DOHH2 (cell line): Measurements from ENCODE around the gene AFDN.

Source experiments
- EZH2phosphoT487 ChIP-seq: fragments of 200-600 bp; sonication (generic); IDR thresholded peaks from 2 replicates; pipeline ENCODE4 v1.6.1; 2017; ENCODE audit warnings: borderline replicate concordance, mild to moderate bottlenecking, antibody characterized with exemption, low read length, moderate library complexity, mixed read lengths
- TF ChIP-seq, protein P1 (sequence below): fragments of 200-600 bp; sonication (generic); IDR thresholded peaks from one replicate; pipeline ENCODE4 v1.5.1; 2014; ENCODE audit warnings: antibody characterized with exemption, mild to moderate bottlenecking, low read depth, low read length; ENCODE audit not compliant: poor library complexity, severe bottlenecking

DNA sequence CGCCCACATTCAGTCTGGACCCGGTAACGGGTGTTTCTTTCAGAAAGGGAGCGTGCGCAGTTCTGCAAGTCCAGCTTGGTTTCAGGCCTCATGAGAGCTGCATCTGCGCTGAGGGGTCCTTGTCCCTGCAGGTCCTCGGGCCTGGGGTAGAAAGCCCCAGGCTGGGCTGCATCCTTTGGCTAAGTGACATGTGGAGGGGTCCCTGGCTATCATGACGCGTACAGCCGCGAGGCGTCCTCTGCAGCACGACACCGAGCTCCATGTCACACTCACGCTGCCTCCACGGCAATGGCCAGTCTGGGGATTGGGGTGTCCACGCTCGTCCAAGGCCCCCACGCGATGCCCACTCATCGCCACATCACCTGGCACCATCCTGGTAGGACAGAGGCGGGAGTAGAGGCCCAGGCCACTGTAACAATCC lies 169.0 kb downstream of the AFDN start:
- TF ChIP-seq, protein P1, sequence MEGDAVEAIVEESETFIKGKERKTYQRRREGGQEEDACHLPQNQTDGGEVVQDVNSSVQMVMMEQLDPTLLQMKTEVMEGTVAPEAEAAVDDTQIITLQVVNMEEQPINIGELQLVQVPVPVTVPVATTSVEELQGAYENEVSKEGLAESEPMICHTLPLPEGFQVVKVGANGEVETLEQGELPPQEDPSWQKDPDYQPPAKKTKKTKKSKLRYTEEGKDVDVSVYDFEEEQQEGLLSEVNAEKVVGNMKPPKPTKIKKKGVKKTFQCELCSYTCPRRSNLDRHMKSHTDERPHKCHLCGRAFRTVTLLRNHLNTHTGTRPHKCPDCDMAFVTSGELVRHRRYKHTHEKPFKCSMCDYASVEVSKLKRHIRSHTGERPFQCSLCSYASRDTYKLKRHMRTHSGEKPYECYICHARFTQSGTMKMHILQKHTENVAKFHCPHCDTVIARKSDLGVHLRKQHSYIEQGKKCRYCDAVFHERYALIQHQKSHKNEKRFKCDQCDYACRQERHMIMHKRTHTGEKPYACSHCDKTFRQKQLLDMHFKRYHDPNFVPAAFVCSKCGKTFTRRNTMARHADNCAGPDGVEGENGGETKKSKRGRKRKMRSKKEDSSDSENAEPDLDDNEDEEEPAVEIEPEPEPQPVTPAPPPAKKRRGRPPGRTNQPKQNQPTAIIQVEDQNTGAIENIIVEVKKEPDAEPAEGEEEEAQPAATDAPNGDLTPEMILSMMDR, result no peak
- no peak for TF ChIP-seq EZH2phosphoT487
